Hepatocyte (in vitro differentiated cells): ENCODE measurements around the gene ADGRV1.

Source experiments
- EZH2 ChIP-seq: fragments of 200-600 bp; sonication (generic); IDR thresholded peaks from 2 replicates; pipeline ENCODE4 v1.6.1; 2016; ENCODE audit warnings: antibody characterized with exemption, mild to moderate bottlenecking, borderline replicate concordance
- EZH2phosphoT487 ChIP-seq: fragments of 200-600 bp; sonication (generic); IDR thresholded peaks from one replicate; pipeline ENCODE4 v1.6.1; 2018; ENCODE audit warnings: antibody characterized with exemption, mild to moderate bottlenecking, low read depth, moderate library complexity; ENCODE audit not compliant: unreplicated experiment, severe bottlenecking
- TF ChIP-seq, protein P1 (sequence below): fragments of 200-600 bp; sonication (generic); IDR thresholded peaks from 2 replicates; pipeline ENCODE4 v1.5.1; 2016; ENCODE audit warnings: antibody characterized with exemption, mild to moderate bottlenecking; ENCODE audit not compliant: poor library complexity

GRCh38 chr5:90876366-90876765 is 317.8 kb downstream of the ADGRV1 start:
- TF ChIP-seq, protein P1, sequence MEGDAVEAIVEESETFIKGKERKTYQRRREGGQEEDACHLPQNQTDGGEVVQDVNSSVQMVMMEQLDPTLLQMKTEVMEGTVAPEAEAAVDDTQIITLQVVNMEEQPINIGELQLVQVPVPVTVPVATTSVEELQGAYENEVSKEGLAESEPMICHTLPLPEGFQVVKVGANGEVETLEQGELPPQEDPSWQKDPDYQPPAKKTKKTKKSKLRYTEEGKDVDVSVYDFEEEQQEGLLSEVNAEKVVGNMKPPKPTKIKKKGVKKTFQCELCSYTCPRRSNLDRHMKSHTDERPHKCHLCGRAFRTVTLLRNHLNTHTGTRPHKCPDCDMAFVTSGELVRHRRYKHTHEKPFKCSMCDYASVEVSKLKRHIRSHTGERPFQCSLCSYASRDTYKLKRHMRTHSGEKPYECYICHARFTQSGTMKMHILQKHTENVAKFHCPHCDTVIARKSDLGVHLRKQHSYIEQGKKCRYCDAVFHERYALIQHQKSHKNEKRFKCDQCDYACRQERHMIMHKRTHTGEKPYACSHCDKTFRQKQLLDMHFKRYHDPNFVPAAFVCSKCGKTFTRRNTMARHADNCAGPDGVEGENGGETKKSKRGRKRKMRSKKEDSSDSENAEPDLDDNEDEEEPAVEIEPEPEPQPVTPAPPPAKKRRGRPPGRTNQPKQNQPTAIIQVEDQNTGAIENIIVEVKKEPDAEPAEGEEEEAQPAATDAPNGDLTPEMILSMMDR = no peak
- no peak for TF ChIP-seq EZH2
- no peak for TF ChIP-seq EZH2phosphoT487
